ENCODE results near the gene TWSG1.
"Not testable (repeated sequence)": the region's sequence is repeated elsewhere in the genome, so short reads cannot be mapped to it uniquely, and the experiment has no call there.

The TWSG1 gene

GRCh38 chr18:9431296-9431695, 96.7 kb downstream of the TWSG1 start:
- Histone ChIP-seq H3K27me3 (ENCODE audit: control insufficient read depth, insufficient read depth, low read length) (no peaks in the 10 kb centered on the region), H3K4me2 (ENCODE audit: low read length) (no peak overlapping the region), H3K36me3 (ENCODE audit: control insufficient read depth, insufficient read depth, low read length) (no peaks in the 10 kb centered on the region), H3K79me2 (no peaks in the 10 kb centered on the region), H3K9me3 (ENCODE audit: control insufficient read depth, low read length) (no peaks in the 10 kb centered on the region), H3K27ac (no peak overlapping the region), H3K4me1 (peaks cover 25% of the 10 kb centered on the region), H2AFZ (no peak overlapping the region), H3K4me3 (ENCODE audit: low read depth, low read length) (no peak overlapping the region), H3K9ac (no peak overlapping the region)
- no peak for TF ChIP-seq CTCF (IDR thresholded peaks at IDR 0.05)

- H3K9me3 ChIP-seq (ENCODE audit: control insufficient read depth, low read length); H3K4me2 ChIP-seq (ENCODE audit: low read length); H2AFZ ChIP-seq; H3K27ac ChIP-seq; H3K4me3 ChIP-seq (ENCODE audit: low read depth, low read length); H3K9ac ChIP-seq; H3K27me3 ChIP-seq (ENCODE audit: control insufficient read depth, insufficient read depth, low read length); H3K36me3 ChIP-seq (ENCODE audit: control insufficient read depth, insufficient read depth, low read length); H3K79me2 ChIP-seq: not testable (repeated sequence)
- H3K4me1 ChIP-seq = peaks cover 19% of the 10 kb centered on the region
Measured at GRCh38 chr18:9433122-9433521, 98.5 kb downstream of the TWSG1 start.

- no peak for TF ChIP-seq CTCF (IDR thresholded peaks at IDR 0.05)
- Histone ChIP-seq H3K27me3 (ENCODE audit: control insufficient read depth, insufficient read depth, low read length) (no peaks in the 10 kb centered on the region), H3K9ac (no peak overlapping the region), H3K4me3 (ENCODE audit: low read depth, low read length) (no peak overlapping the region), H3K36me3 (ENCODE audit: control insufficient read depth, insufficient read depth, low read length) (no peaks in the 10 kb centered on the region), H2AFZ (no peak overlapping the region), H3K4me2 (ENCODE audit: low read length) (no peak overlapping the region), H3K9me3 (ENCODE audit: control insufficient read depth, low read length) (no peaks in the 10 kb centered on the region), H3K79me2 (no peaks in the 10 kb centered on the region), H3K4me1 (peaks cover 14% of the 10 kb centered on the region), H3K27ac (no peak overlapping the region)
Measured at GRCh38 chr18:9433671-9434121, 99.1 kb downstream of the TWSG1 start.

- Histone ChIP-seq H3K4me1 (peaks cover 9% of the 10 kb centered on the region), H3K4me3 (ENCODE audit: low read depth, low read length) (no peak overlapping the region), H3K36me3 (ENCODE audit: control insufficient read depth, insufficient read depth, low read length) (no peaks in the 10 kb centered on the region), H3K4me2 (ENCODE audit: low read length) (no peak overlapping the region), H3K27ac (no peak overlapping the region), H3K9ac (no peak overlapping the region), H3K9me3 (ENCODE audit: control insufficient read depth, low read length) (no peaks in the 10 kb centered on the region), H3K27me3 (ENCODE audit: control insufficient read depth, insufficient read depth, low read length) (no peaks in the 10 kb centered on the region), H2AFZ (no peak overlapping the region), H3K79me2 (no peaks in the 10 kb centered on the region)
- no peak for TF ChIP-seq CTCF (IDR thresholded peaks at IDR 0.05)
Measured at GRCh38 chr18:9434122-9434701, 99.6 kb downstream of the TWSG1 start.

GRCh38 chr18:9435041-9435440, 100.5 kb downstream of the TWSG1 start:
- Histone ChIP-seq H3K4me1 (peaks cover 2% of the 10 kb centered on the region), H3K27ac (no peak overlapping the region), H3K36me3 (ENCODE audit: control insufficient read depth, insufficient read depth, low read length) (no peaks in the 10 kb centered on the region), H3K79me2 (no peaks in the 10 kb centered on the region), H3K4me2 (ENCODE audit: low read length) (no peak overlapping the region), H2AFZ (no peak overlapping the region), H3K27me3 (ENCODE audit: control insufficient read depth, insufficient read depth, low read length) (no peaks in the 10 kb centered on the region), H3K4me3 (ENCODE audit: low read depth, low read length) (no peak overlapping the region), H3K9me3 (ENCODE audit: control insufficient read depth, low read length) (no peaks in the 10 kb centered on the region), H3K9ac (no peak overlapping the region)
- no peak for TF ChIP-seq CTCF (IDR thresholded peaks at IDR 0.05)
